Measurements from ENCODE around the gene OXCT1. TPM values are rescaled to one million over a fixed set of nuclear protein-coding genes. Genes with fewer than 3 reads are reported as not detected.

Gene OXCT1
- total and polyA plus RNA-seq, 9 of the 15 experiments (the other 6 are each of a cell fraction or from before 2014, with no cell fraction given): 24.7 to 61.2 (median 41.9) TPM

DNA sequence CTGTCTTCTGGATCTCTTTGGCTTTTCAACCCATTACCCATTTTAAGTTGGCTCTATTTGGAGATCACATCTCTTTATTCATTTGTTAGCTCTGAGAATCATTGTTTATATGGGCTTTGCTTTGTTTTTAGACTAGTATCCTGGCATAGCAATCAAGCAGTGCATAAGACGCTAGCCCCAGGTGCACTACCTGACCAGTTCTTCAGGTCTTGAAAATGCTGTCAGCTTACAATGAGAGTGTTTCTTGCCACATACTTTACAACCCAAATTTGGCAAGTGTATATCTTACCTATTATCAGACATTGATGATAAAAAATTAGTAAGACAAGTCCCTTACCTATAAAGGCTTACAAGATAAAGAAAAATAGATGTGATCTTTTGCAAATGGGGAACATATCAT lies 12.2 kb downstream of the OXCT1 start:
- Histone ChIP-seq H3K79me2 (ENCODE audit: control insufficient read depth, insufficient read depth, low read length) (no peaks in the 10 kb centered on the region), H2AFZ (ENCODE audit: low read depth, low read length) (no peak overlapping the region), H3K4me1 (replicated peaks in 1 of 2; ENCODE audit: control insufficient read depth in 2 of 2, insufficient read depth in 2 of 2, low read length in 2 of 2) (no peaks in the 10 kb centered on the region), H3K27me3 (ENCODE audit: control insufficient read depth in 2 of 2, insufficient read depth in 2 of 2, low read length in 2 of 2) (no peaks in the 10 kb centered on the region; a peak in 1 of 5 replicates), H3K27ac (ENCODE audit: extremely low read depth, low read depth, low read length) (no peak overlapping the region), H3K9me3 (replicated peaks; ENCODE audit: control insufficient read depth, insufficient read depth, low read depth, low read length) (no peaks in the 10 kb centered on the region), H3K9ac (ENCODE audit: insufficient read depth in 1 of 2, low read depth in 2 of 2, low read length in 2 of 2) (no peak overlapping the region), H3K9me1 (ENCODE audit: control insufficient read depth, insufficient read depth, low read length) (no peaks in the 10 kb centered on the region), H3K36me3 (ENCODE audit: control insufficient read depth, insufficient read depth, low read length) (peaks cover 63% of the 10 kb centered on the region), H3K4me2 (ENCODE audit: insufficient read depth, low read length) (no peak overlapping the region), H3K4me3 (no peak overlapping the region), H4K20me1 (replicated peaks; ENCODE audit: control insufficient read depth, insufficient read depth, low read length) (no peaks in the 10 kb centered on the region; the same call in 1 of the 2 replicates)
- no peak for ATAC-seq
- POLR2A ChIA-PET: no interaction called here
- no peak for TF ChIP-seq CHD2 (IDR thresholded peaks at IDR 0.05; ENCODE audit: low read depth, low read length)
- TF ChIP-seq, protein P1, sequence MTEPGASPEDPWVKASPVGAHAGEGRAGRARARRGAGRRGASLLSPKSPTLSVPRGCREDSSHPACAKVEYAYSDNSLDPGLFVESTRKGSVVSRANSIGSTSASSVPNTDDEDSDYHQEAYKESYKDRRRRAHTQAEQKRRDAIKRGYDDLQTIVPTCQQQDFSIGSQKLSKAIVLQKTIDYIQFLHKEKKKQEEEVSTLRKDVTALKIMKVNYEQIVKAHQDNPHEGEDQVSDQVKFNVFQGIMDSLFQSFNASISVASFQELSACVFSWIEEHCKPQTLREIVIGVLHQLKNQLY (CRISPR knock-in tag; conservative IDR thresholded peaks at IDR 0.05): no peak
- TF ChIP-seq PHB2 (IDR thresholded peaks at IDR 0.05; ENCODE audit: low read depth): no peak
- TF ChIP-seq CXXC5 (CRISPR knock-in tag; IDR thresholded peaks at IDR 0.05): no peak
- TF ChIP-seq ZNF584 (CRISPR knock-in tag; IDR thresholded peaks at IDR 0.05; ENCODE audit: low read depth): no peak
- TF ChIP-seq CHCHD3 (CRISPR knock-in tag; IDR thresholded peaks at IDR 0.05): no peak
- no peak for TF ChIP-seq ZNF175 (CRISPR knock-in tag; IDR thresholded peaks at IDR 0.05; ENCODE audit: low read depth)
- no peak for TF ChIP-seq ZNF263 (CRISPR knock-in tag; IDR thresholded peaks at IDR 0.05; ENCODE audit: borderline replicate concordance)
- TF ChIP-seq MAZ (CRISPR knock-in tag; conservative IDR thresholded peaks at IDR 0.05 in 1 of 2, IDR thresholded peaks at IDR 0.05 in 1 of 2): no peak
- TF ChIP-seq ZSCAN29 (IDR thresholded peaks at IDR 0.05): no peak
- no peak for TF ChIP-seq RCOR1 (IDR thresholded peaks at IDR 0.05; ENCODE audit: borderline replicate concordance in 1 of 2, low read depth in 2 of 2, low read length in 2 of 2)
- no peak for TF ChIP-seq CBX8 (IDR thresholded peaks at IDR 0.05; ENCODE audit: borderline replicate concordance, extremely low read depth, low read depth, low read length, poor library complexity, severe bottlenecking)
- TF ChIP-seq, protein P2, sequence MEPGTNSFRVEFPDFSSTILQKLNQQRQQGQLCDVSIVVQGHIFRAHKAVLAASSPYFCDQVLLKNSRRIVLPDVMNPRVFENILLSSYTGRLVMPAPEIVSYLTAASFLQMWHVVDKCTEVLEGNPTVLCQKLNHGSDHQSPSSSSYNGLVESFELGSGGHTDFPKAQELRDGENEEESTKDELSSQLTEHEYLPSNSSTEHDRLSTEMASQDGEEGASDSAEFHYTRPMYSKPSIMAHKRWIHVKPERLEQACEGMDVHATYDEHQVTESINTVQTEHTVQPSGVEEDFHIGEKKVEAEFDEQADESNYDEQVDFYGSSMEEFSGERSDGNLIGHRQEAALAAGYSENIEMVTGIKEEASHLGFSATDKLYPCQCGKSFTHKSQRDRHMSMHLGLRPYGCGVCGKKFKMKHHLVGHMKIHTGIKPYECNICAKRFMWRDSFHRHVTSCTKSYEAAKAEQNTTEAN (CRISPR knock-in tag; IDR thresholded peaks at IDR 0.05): no peak
- no peak for TF ChIP-seq ZNF253 (CRISPR knock-in tag; conservative IDR thresholded peaks at IDR 0.05)
- TF ChIP-seq, protein P3, sequence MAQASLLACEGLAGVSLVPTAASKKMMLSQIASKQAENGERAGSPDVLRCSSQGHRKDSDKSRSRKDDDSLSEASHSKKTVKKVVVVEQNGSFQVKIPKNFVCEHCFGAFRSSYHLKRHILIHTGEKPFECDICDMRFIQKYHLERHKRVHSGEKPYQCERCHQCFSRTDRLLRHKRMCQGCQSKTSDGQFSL (CRISPR knock-in tag; IDR thresholded peaks at IDR 0.05): no peak
- TF ChIP-seq, protein P3 (tag; IDR thresholded peaks at IDR 0.05): no peak
- TF ChIP-seq, protein P4, sequence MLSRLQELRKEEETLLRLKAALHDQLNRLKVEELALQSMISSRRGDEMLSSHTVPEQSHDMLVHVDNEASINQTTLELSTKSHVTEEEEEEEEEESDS (CRISPR knock-in tag; IDR thresholded peaks at IDR 0.05): no peak
- TF ChIP-seq KDM5B (IDR thresholded peaks at IDR 0.05; ENCODE audit: insufficient replicate concordance, low read depth, low read length): no peak
- TF ChIP-seq MYC (IDR thresholded peaks at IDR 0.05; ENCODE audit: low read depth, low read length): no peak
- TF ChIP-seq MYC (CRISPR knock-in tag; IDR thresholded peaks at IDR 0.05; ENCODE audit: borderline replicate concordance, low read depth): no peak
- in situ Hi-C loops (cut with MboI) (loop anchor here (5.0 to 25.0 kb wide), 3 partner anchors 204 to 904 kb away; partner anchors contain the start of gene CCDC152), intact Hi-C loops (cut with micrococcal nuclease) (loop anchor here (2.0 to 10.0 kb wide), 4 partner anchors 67 to 1029 kb away; partner anchors contain the start of gene FBXO4)
- CTCF ChIA-PET (ENCODE audit: low intra/inter-chr PET ratio): interaction anchor here (0.7 kb wide), 1 partner anchor 197 kb away, joined by 3 read pairs; no protein-coding TSS in a partner anchor
- no peak for DNase-seq (ENCODE audit: extremely low read depth in 1 of 4, low spot score in 3 of 4)
- 19% methylated on average over 1 of the region's 1 CpG for WGBS (ENCODE audit: insufficient coverage, low coverage, missing lambda C conversion rate)
- no TSS peak for BruUV-seq (replicated peaks)
- no peak for FAIRE-seq

Data from K562 (cell line).